ENCODE measurements around the gene GAMT.

DNA sequence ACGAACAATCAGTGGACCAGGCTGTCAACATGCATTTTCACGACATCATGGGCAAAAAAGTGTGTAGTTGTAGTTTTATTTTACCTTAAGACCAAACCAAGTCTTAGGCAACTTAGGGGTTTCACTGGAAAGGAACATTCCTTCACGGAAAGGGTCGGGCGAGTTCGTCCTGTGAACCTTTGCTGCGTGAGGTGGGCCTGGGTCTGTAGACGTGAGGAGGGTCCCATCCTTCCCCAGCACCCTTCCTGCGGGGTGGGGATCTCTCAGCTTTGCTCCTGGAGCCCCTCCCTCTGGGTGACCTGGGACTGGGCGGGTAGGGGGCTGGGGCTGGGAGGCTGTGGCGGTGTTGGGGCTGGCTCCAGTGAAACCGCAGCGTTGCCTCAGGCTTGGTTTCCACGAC lies 24.6 kb upstream of the GAMT start:
- TF ChIP-seq, protein P1, sequence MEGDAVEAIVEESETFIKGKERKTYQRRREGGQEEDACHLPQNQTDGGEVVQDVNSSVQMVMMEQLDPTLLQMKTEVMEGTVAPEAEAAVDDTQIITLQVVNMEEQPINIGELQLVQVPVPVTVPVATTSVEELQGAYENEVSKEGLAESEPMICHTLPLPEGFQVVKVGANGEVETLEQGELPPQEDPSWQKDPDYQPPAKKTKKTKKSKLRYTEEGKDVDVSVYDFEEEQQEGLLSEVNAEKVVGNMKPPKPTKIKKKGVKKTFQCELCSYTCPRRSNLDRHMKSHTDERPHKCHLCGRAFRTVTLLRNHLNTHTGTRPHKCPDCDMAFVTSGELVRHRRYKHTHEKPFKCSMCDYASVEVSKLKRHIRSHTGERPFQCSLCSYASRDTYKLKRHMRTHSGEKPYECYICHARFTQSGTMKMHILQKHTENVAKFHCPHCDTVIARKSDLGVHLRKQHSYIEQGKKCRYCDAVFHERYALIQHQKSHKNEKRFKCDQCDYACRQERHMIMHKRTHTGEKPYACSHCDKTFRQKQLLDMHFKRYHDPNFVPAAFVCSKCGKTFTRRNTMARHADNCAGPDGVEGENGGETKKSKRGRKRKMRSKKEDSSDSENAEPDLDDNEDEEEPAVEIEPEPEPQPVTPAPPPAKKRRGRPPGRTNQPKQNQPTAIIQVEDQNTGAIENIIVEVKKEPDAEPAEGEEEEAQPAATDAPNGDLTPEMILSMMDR (IDR thresholded peaks at IDR 0.05) = no peak
- TF ChIP-seq POLR2AphosphoS5 (IDR thresholded peaks at IDR 0.05) (no peak), POLR2A (IDR thresholded peaks at IDR 0.05) (no peak)
